A549 (cell line): ENCODE data around the gene SYCE1. TPM values are rescaled to one million over a fixed set of nuclear protein-coding genes. Genes with fewer than 3 reads are reported as not detected.

ENCODE experiments used
- ATAC-seq, 2 experiments: fragments of 200-7000 bp in 1 of 2; fragments of >200 bp in 1 of 2; cut with Nextera tagmentation in 1 of 2; cut with Tn5 transposase in 1 of 2; 3 replicates each; pipeline versions ENCODE4 v1.8.0 to v1.9.1; 2018 to 2020; ENCODE audit warnings: mild to moderate bottlenecking in 1 of 2, moderate library complexity in 1 of 2
- CTCF ChIA-PET: fragments of 300-600 bp; sonication (Branson Sonifier 250); formaldehyde crosslinking; extraction: SDS; loops from one replicate; lab custom pipeline; 2021; ENCODE audit warnings: antibody characterized with exemption, inconsistent platforms; lab: Yijun Ruan, JAX
- POLR2A ChIA-PET: fragments of 350-600 bp; formaldehyde crosslinking; extraction: SDS; loops from one replicate; lab custom pipeline; 2021; ENCODE audit warnings: antibody characterized with exemption, inconsistent platforms; lab: Yijun Ruan, JAX
- DNase-seq, 2 experiments: peaks; one replicate each; pipeline versions ENCODE4 v3.0.0 to v3.0.0-alpha.2; 2011 to 2016; ENCODE audit warnings: low read depth in 1 of 2, low spot score in 1 of 2
- FAIRE-seq: peaks from 2 replicates; lab custom pipeline; 2011; peaks lifted over from hg19 to GRCh38; lab: Jason Lieb, UNC
- H3K27ac ChIP-seq, 2 experiments: fragments of >200 bp; sonication (Bioruptor Twin); formaldehyde crosslinking; 3 replicates each; pipeline ENCODE4 v1.5.1; 2016 to 2017
- H3K4me1 ChIP-seq: fragments of >200 bp; sonication (Bioruptor Twin); formaldehyde crosslinking; 3 replicates; pipeline ENCODE4 v1.6.1; 2016
- H3K4me2 ChIP-seq: fragments of >200 bp; sonication (Bioruptor Twin); formaldehyde crosslinking; 3 replicates; pipeline ENCODE4 v1.6.1; 2016
- H3K4me3 ChIP-seq: fragments of >200 bp; sonication (Bioruptor Twin); formaldehyde crosslinking; 3 replicates; pipeline ENCODE4 v1.5.1; 2016
- H3K9me3 ChIP-seq: fragments of >200 bp; sonication (Bioruptor Twin); formaldehyde crosslinking; 3 replicates; pipeline ENCODE4 v1.6.1; 2016
- CBX8 ChIP-seq: fragments of 200-600 bp; sonication (generic); IDR thresholded peaks from 2 replicates; pipeline ENCODE4 v1.6.1; 2016
- CHD4 ChIP-seq: fragments of 200-600 bp; sonication (generic); IDR thresholded peaks from 2 replicates; pipeline ENCODE4 v1.6.1; 2016; ENCODE audit warnings: antibody characterized with exemption, mild to moderate bottlenecking, borderline replicate concordance
- EHMT2 ChIP-seq: fragments of 200-600 bp; sonication (generic); IDR thresholded peaks from 2 replicates; pipeline ENCODE4 v1.6.1; 2016; ENCODE audit warnings: antibody characterized with exemption, low read depth, mild to moderate bottlenecking, moderate library complexity
- EP300 ChIP-seq, 2 experiments: fragments of >200 bp; sonication (Bioruptor Twin); formaldehyde crosslinking; IDR thresholded peaks; 2 replicates in 1 of 2; 3 replicates in 1 of 2; pipeline ENCODE4 v1.6.1; 2016 to 2017
- FOSB ChIP-seq: fragments of 250-450 bp; sonication (Bioruptor Pico); IDR thresholded peaks from 2 replicates; pipeline ENCODE4 v1.5.0; 2020; ENCODE audit warnings: mild to moderate bottlenecking, moderate library complexity
- FOXS1 ChIP-seq: fragments of 250-450 bp; sonication (Bioruptor Pico); IDR thresholded peaks from 2 replicates; pipeline ENCODE4 v1.5.0; 2020; ENCODE audit warnings: mild to moderate bottlenecking, moderate library complexity
- HDAC2 ChIP-seq: fragments of 200-600 bp; sonication (generic); IDR thresholded peaks from 2 replicates; pipeline ENCODE4 v1.6.1; 2016
- HES2 ChIP-seq: fragments of >200 bp; sonication (Bioruptor Twin); formaldehyde crosslinking; IDR thresholded peaks from 2 replicates; pipeline ENCODE4 v1.6.1; 2016
- HEYL ChIP-seq: fragments of 250-450 bp; sonication (Bioruptor Pico); IDR thresholded peaks from 2 replicates; pipeline ENCODE4 v1.8.0; 2021; ENCODE audit warnings: mild to moderate bottlenecking, moderate library complexity
- HOXA7 ChIP-seq: fragments of 250-450 bp; sonication (Bioruptor Pico); IDR thresholded peaks from 2 replicates; pipeline ENCODE4 v1.5.0; 2020; ENCODE audit warnings: mild to moderate bottlenecking, moderate library complexity
- NR3C1 ChIP-seq: fragments of >200 bp; sonication (Bioruptor Twin); formaldehyde crosslinking; IDR thresholded peaks from 3 replicates; pipeline ENCODE4 v1.6.1; 2017
- POLR2A ChIP-seq: IDR thresholded peaks from 2 replicates; pipeline ENCODE4 v1.6.1; 2012; ENCODE audit warnings: mild to moderate bottlenecking, low read length
- POLR2AphosphoS2 ChIP-seq: conservative IDR thresholded peaks from 2 replicates; pipeline ENCODE4 v1.6.1; 2012; ENCODE audit warnings: low read length, improper control_type of control experiment, inconsistent platforms
- REST ChIP-seq: fragments of 200-600 bp; sonication (generic); IDR thresholded peaks from 2 replicates; pipeline ENCODE4 v1.6.1; 2016; ENCODE audit warnings: antibody characterized with exemption, mild to moderate bottlenecking, moderate library complexity
- RFX5 ChIP-seq: fragments of 450-650 bp; IDR thresholded peaks from 2 replicates; pipeline ENCODE4 v1.7.1; 2014; ENCODE audit warnings: antibody characterized with exemption, mild to moderate bottlenecking, moderate library complexity
- TFCP2L1 ChIP-seq: fragments of 250-450 bp; sonication (Bioruptor Pico); IDR thresholded peaks from 2 replicates; pipeline ENCODE4 v1.5.0; 2021; ENCODE audit warnings: mild to moderate bottlenecking
- USF2 ChIP-seq: fragments of 450-650 bp; IDR thresholded peaks from 2 replicates; pipeline ENCODE4 v1.6.1; 2014; ENCODE audit warnings: antibody characterized with exemption
- ZC3H11A ChIP-seq: fragments of 450-650 bp; IDR thresholded peaks from 2 replicates; pipeline ENCODE4 v1.6.1; 2014; ENCODE audit warnings: antibody characterized with exemption, mild to moderate bottlenecking
- ZSCAN20 ChIP-seq: fragments of 250-450 bp; sonication (Bioruptor Pico); IDR thresholded peaks from 2 replicates; pipeline ENCODE4 v1.8.0; 2022; ENCODE audit warnings: mild to moderate bottlenecking, moderate library complexity
- WGBS: methylation state at CpG from one replicate; pipeline ENCODE4 v1.1.6; 2017; ENCODE audit errors: missing lambda C conversion rate; 5-methylcytosine and 5-hydroxymethylcytosine counted together
- polyA plus RNA-seq, 4 experiments: library from polyadenylated mRNA; depleted of rRNA in 3 of 4; stranded (reverse); fragments of >200 nt; fragmentation: RNase III in 1 of 4; extraction: RNeasy Plus Mini Kit Qiagen cat#74134 plus additional on column Dnase treatment in 1 of 4; gene quantifications; 2 replicates in 3 of 4; 3 replicates in 1 of 4; pipeline ENCODE4 v1.2.3, GENCODE V29; 2011 to 2017
- TF ChIP-seq, protein P1 (sequence below): IDR thresholded peaks from 2 replicates; pipeline ENCODE4 v1.6.1; 2012; ENCODE audit warnings: low read depth, borderline replicate concordance
- TF ChIP-seq, protein P2 (sequence below): fragments of >200 bp; sonication (Bioruptor Twin); formaldehyde crosslinking; IDR thresholded peaks from 3 replicates; pipeline ENCODE4 v1.6.1; 2016

The SYCE1 gene
- polyA plus RNA-seq, 2 of the 4 experiments (the other 2 are of a cell fraction), result not detected

- FAIRE-seq (no peak), ATAC-seq (no peak), DNase-seq (no peak)
- Histone ChIP-seq H3K9me3 (peaks cover 1% of the 10 kb centered on the region; the same call in 2 of the 3 replicates), H3K4me3 (no peak overlapping the region), H3K4me1 (0 out of 3 replicates have a peak, but pooled peaks cover 3% of the 10 kb centered on the region), H3K27ac (no peak overlapping the region), H3K4me2 (no peak overlapping the region)
- no peak for TF ChIP-seq CBX8
- TF ChIP-seq NR3C1, result no peak
- no peak for TF ChIP-seq TFCP2L1 (CRISPR knock-in tag)
- TF ChIP-seq HDAC2, result no peak
- TF ChIP-seq RFX5, result no peak
- POLR2A ChIA-PET, result no interaction called here
- CTCF ChIA-PET, result interaction anchor here (0.7 to 1.5 kb wide), 2 partner anchors 9 to 28 kb away, joined by 3 to 4 read pairs; no protein-coding TSS in a partner anchor
- WGBS, result 80% methylated on average over 26 of the region's 26 CpGs
Measured at GRCh38 chr10:133529576-133529946, 35.8 kb downstream of the SYCE1 start.

GRCh38 chr10:133528845-133529575 is 36.4 kb downstream of the SYCE1 start:
- 0 out of 3 replicates have a peak, but pooled peaks cover 3% of the 10 kb centered on the region for H3K4me1 ChIP-seq
- peak overlapping the region; percentile 28; the same call in 2 of the 3 replicates for H3K4me3 ChIP-seq
- ATAC-seq (peak; percentile 19 to 59; a peak in 3 of 6 replicates), DNase-seq (no peak), FAIRE-seq (no peak)
- CTCF ChIA-PET, result interaction anchor here (0.7 to 1.5 kb wide), 2 partner anchors 9 to 29 kb away, joined by 3 to 4 read pairs; no protein-coding TSS in a partner anchor
- POLR2A ChIA-PET, result no interaction called here
- TF ChIP-seq ZC3H11A, result no peak
- peak overlapping the region; percentile 68 for H3K4me2 ChIP-seq
- no peak overlapping the region for H3K27ac ChIP-seq
- 27% methylated on average over 26 of the region's 37 CpGs for WGBS
- H3K9me3 ChIP-seq, result peaks cover 7% of the 10 kb centered on the region; the same call in 2 of the 3 replicates

- whole genome bisulfite sequencing, result 25% methylated on average over 38 of the region's 50 CpGs
- Histone ChIP-seq H3K27ac (no peak overlapping the region), H3K4me1 (0 out of 3 replicates have a peak, but pooled peaks cover 3% of the 10 kb centered on the region), H3K9me3 (peaks cover 13% of the 10 kb centered on the region), H3K4me2 (peak overlapping the region; percentile 68), H3K4me3 (peak overlapping the region; percentile 28; the same call in 2 of the 3 replicates)
- TF ChIP-seq ZSCAN20 (no peak), EP300 (IDR thresholded peaks at IDR 0.05) (no peak), CBX8 (no peak), REST (no peak), POLR2A (no peak), FOSB (CRISPR knock-in tag) (no peak)
- TF ChIP-seq, protein P1, sequence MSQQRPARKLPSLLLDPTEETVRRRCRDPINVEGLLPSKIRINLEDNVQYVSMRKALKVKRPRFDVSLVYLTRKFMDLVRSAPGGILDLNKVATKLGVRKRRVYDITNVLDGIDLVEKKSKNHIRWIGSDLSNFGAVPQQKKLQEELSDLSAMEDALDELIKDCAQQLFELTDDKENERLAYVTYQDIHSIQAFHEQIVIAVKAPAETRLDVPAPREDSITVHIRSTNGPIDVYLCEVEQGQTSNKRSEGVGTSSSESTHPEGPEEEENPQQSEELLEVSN, result no peak
- ChIA-PET CTCF (interaction anchor here (0.6 to 1.5 kb wide), 3 partner anchors 8 to 52 kb away, joined by 3 to 4 read pairs (median 3); no protein-coding TSS in a partner anchor), POLR2A (no interaction called here)
- DNase-seq, result no peak
- FAIRE-seq, result no peak
- ATAC-seq, result peak in 1 of 2 experiments; percentile 42; a peak in 3 of 6 replicates
Measured at GRCh38 chr10:133528296-133528844, 37.0 kb downstream of the SYCE1 start.

GRCh38 chr10:133527771-133528271 is 37.6 kb downstream of the SYCE1 start:
- no peak for ATAC-seq
- no peak for DNase-seq
- 43% methylated on average over 41 of the region's 51 CpGs for WGBS
- 0 out of 3 replicates have a peak, but pooled peaks cover 3% of the 10 kb centered on the region for H3K4me1 ChIP-seq
- CTCF ChIA-PET, result interaction anchor here (0.6 to 0.9 kb wide), 2 partner anchors 9 to 53 kb away, joined by 3 read pairs; no protein-coding TSS in a partner anchor
- no peak for FAIRE-seq
- peaks cover 18% of the 10 kb centered on the region for H3K9me3 ChIP-seq
- POLR2A ChIA-PET, result no interaction called here
- no peak overlapping the region for H3K27ac ChIP-seq
- H3K4me2 ChIP-seq, result peak overlapping the region; percentile 68
- TF ChIP-seq, protein P2, sequence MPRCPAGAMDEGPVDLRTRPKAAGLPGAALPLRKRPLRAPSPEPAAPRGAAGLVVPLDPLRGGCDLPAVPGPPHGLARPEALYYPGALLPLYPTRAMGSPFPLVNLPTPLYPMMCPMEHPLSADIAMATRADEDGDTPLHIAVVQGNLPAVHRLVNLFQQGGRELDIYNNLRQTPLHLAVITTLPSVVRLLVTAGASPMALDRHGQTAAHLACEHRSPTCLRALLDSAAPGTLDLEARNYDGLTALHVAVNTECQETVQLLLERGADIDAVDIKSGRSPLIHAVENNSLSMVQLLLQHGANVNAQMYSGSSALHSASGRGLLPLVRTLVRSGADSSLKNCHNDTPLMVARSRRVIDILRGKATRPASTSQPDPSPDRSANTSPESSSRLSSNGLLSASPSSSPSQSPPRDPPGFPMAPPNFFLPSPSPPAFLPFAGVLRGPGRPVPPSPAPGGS, result no peak
- TF ChIP-seq HOXA7 (CRISPR knock-in tag) (no peak), HEYL (CRISPR knock-in tag) (no peak), USF2 (no peak), NR3C1 (no peak), HES2 (no peak), EHMT2 (no peak), CHD4 (no peak), FOXS1 (no peak), EP300 (IDR thresholded peaks at IDR 0.05) (no peak), POLR2AphosphoS2 (no peak)
- H3K4me3 ChIP-seq, result no peak overlapping the region
